Measurements from ENCODE around the gene LPAR3.
A peak's percentile ranks its signal among the peaks of the same experiment; 100 is the strongest.

The LPAR3 gene

DNA sequence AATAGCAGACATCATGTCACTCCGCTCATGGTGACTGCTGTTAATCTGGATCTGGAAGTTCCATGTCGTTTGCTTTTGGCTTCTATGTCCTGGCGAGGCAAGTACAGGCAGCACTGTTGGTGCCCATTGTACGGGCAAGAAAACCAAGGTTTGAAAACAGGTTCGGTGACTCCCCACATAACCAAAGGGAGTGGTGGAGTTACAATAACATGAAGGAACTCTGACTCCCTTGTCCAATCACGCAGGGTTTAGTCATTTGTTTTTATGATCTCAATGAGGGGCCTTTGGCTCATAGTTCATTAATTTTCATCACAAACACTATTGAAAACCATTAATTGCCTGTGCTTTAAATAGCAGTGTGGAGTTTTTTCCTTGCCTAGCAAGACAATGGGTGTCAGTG, 119.8 kb downstream of the LPAR3 start:
- DNase-seq = no peak

DNA sequence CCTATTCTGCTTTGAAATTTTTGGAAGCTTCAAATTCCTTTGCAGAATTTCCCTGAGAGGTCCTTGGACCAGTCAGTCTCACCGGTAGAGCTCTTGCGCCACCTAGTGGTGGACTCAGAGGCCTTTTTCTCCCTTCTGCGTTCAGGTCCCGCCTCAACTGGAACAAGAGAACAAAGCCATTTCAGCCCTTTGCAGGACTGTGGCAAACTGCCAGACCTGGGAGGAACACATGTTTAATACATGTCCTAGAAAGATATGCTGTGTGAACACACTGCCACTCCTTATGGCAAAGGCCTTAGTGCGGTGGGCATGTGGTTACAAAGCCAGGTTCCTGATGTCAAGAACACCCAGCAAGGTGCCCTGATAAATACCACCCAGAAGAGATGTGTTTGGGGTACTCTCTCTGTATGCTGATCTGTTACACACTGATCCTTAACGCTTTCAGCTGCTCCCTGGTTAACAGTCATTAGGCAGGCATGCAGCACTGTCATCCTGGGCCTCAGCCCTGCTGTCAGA, 120.5 kb downstream of the LPAR3 start:
- DNase-seq = peak; percentile 75

GRCh38 chr1:84771895-84772294, 121.1 kb downstream of the LPAR3 start:
- no peak for DNase-seq

DNA sequence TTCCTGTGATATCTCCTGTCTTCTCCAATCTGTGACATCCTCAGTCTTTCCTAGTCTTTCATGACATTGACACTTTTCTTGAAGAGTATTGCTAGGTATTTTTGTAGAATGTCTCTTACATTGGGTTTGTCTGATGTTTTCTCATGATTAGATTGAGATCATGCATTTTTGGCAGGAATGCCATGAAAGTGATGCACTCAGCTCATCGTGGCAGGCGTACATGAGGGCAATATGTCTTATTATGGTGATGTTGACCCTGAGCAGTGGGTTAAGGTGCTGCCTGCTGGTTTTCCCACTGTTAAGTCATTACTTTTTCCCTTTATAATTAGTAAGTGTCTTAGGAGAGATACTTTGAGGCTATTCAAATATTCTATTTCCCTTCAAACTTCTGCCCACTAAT, 122.5 kb downstream of the LPAR3 start:
- no peak for DNase-seq

DNA sequence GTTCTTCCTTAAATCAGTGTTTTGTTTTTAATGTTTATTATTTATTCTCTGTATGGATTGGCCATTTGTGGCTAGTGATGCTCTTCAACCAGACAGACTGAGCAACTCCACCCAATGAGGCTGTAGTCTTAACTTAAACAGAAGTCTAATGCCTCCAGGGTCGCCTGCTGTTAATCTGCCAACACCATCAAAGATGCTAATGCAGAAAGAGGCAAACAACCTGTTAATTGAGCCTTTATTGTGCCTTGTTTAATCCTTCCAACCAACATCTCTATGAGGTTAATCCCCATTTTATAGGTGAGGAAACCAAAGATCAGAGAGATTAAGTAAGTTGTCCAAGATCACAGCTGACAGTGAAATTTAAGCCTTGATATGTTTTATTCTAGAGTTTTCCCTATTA, 123.4 kb downstream of the LPAR3 start:
- DNase-seq = no peak

GRCh38 chr1:84768634-84769033, 124.4 kb downstream of the LPAR3 start:
- DNase-seq = no peak

DNA sequence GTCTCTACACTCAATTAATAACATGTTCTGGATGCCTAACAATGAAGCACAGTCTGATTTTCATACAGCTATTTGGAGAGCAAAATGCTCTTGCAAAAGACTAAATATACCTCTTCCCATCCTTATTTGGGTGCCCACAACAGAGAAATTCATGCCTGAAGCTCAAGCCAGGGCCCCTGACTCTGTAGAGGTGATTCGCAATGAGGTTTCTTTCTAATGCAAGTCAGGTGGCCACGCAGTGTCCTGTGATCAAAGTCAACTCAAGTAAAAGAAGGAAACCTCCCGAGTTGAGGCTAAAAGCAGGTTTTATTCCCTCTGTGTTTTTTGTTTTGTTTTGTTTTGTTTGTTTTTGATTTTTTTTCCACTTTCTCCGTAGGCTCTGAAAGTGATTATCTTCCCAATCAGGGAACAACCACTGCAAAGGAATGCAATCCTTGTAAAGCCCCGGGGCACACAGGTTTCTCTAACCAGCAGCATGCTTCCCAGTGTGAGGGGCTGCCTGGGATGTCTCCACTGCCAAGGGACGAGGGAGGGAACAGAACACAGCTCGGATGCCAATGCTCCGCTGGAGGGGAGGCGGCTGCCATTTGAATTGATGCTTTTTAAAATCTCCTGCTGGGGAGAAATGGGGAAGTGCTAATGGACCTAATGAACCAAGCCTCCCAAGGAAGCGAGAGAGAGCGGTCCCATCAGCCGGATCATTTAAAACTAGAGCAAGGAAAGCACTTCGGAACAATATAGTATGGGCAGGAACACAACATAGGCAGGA, 128.9 kb downstream of the LPAR3 start:
- DNase-seq = no peak

DNA sequence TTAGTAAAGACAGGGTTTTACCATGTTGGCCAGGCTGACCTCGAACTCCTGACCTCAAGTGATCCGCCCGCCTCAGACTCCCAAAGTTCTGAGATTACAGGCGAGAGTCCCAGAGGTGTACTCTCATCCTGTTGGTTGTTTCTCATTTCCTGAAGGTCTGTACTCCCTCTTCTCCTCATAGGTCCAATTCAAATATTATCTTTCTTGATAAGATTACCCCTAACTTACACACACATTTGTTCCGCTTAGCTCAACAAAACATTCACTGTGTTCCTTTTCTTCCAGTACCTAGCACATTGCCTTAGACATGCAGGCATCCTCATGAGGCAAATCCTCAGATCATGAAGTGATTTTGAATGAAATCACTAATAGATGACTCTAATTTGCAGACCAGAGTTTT, 130.3 kb downstream of the LPAR3 start:
- no peak for DNase-seq

Measured in CD4-positive, alpha-beta T cell treated with Interleukin-6 for 4 hours (primary cell).